PFSK-1 (cell line): Measurements from ENCODE around the gene SCN1B.

Experiments used
- FOXP2 ChIP-seq: optimal IDR thresholded peaks from 2 replicates; pipeline ENCODE3; 2011; ENCODE audit warnings: borderline replicate concordance, control low read depth, inconsistent platforms; ENCODE audit not compliant: insufficient read depth; ENCODE audit errors: extremely low read length, extremely low read depth
- POLR2AphosphoS5 ChIP-seq: IDR thresholded peaks from 2 replicates; pipeline ENCODE4 v1.6.1; 2012; ENCODE audit warnings: low read depth, mild to moderate bottlenecking, control low read depth, low read length, moderate library complexity
- SIN3A ChIP-seq: IDR thresholded peaks from 2 replicates; pipeline ENCODE4 v1.6.1; 2012; ENCODE audit warnings: mild to moderate bottlenecking, low read length, moderate library complexity, borderline replicate concordance; ENCODE audit not compliant: insufficient read depth
- TAF1 ChIP-seq: IDR thresholded peaks from 2 replicates; pipeline ENCODE4 v1.6.1; 2012; ENCODE audit warnings: low read length, control low read depth, borderline replicate concordance; ENCODE audit not compliant: insufficient read depth
- TF ChIP-seq, protein P1 (sequence below), 2 experiments: IDR thresholded peaks; 2 replicates each; pipeline versions ENCODE4 v1.6.1 to v1.8.0; 2011 to 2012; ENCODE audit warnings: low read depth in 2 of 2, low read length in 2 of 2, control low read depth in 1 of 2, inconsistent platforms in 1 of 2, mild to moderate bottlenecking in 1 of 2, moderate library complexity in 1 of 2; ENCODE audit not compliant: insufficient read depth in 1 of 2

SCN1B gene

DNA sequence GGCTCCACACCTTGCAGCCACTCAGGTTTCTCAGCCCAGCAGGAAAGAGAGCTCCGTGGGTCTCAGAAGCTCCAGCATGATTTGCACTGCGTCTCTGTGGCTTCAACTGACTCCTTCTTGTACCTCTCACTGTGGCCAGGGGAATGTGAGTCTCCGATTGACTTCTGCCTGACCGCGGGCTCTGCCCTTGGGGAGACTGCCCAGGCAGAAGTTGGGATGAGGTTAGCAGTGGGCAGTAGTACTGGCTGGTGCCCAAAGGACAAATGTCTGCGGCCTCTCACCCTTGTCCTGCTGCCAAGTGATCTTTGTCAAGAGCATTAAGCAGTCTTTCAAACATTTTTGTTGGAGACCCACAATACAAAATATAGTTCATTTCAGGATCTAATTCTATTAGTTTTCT, 50.9 kb downstream of the SCN1B start:
- TF ChIP-seq SIN3A = no peak

DNA sequence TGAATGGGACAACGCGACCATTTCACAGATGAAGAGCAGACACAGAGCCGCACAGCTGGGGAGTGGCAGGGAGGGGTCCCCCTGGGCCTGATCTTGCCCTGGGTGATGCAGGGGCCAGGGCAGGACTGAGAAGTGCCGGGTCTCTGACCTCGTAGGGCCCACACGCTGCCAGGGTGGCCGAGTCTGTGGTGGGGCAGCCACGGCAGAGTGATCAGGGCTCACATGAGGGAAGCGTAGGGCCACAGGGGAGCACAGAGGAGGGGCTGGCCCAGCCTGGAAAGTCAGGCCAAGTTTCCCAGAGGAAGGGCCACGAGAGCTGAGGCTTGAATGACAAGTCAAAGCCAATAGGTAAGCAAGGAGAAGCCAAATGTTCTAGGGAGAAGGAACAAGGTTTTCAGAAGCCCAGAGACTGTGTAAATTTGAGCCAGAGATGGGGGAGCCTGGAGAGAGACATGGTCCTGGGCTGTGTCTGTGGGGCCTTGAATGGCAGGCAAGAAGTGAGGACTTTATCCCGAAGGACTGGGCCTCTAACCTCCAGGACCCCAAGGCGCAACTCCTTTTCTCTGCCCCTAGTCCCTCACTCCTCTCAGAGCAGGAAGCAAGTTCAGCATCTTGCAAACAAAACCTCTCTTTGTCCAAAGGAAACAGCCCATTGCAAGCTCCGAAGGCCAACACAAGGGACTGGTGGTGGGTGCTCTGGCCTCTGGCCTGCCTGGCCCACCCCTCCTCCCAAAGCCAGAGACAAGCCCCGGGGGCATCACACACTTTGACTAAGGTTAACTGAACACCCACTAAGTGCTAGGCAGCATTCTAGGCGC, 53.6 kb downstream of the SCN1B start:
- no peak for TF ChIP-seq POLR2AphosphoS5
- TF ChIP-seq, protein P1, sequence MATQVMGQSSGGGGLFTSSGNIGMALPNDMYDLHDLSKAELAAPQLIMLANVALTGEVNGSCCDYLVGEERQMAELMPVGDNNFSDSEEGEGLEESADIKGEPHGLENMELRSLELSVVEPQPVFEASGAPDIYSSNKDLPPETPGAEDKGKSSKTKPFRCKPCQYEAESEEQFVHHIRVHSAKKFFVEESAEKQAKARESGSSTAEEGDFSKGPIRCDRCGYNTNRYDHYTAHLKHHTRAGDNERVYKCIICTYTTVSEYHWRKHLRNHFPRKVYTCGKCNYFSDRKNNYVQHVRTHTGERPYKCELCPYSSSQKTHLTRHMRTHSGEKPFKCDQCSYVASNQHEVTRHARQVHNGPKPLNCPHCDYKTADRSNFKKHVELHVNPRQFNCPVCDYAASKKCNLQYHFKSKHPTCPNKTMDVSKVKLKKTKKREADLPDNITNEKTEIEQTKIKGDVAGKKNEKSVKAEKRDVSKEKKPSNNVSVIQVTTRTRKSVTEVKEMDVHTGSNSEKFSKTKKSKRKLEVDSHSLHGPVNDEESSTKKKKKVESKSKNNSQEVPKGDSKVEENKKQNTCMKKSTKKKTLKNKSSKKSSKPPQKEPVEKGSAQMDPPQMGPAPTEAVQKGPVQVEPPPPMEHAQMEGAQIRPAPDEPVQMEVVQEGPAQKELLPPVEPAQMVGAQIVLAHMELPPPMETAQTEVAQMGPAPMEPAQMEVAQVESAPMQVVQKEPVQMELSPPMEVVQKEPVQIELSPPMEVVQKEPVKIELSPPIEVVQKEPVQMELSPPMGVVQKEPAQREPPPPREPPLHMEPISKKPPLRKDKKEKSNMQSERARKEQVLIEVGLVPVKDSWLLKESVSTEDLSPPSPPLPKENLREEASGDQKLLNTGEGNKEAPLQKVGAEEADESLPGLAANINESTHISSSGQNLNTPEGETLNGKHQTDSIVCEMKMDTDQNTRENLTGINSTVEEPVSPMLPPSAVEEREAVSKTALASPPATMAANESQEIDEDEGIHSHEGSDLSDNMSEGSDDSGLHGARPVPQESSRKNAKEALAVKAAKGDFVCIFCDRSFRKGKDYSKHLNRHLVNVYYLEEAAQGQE (IDR thresholded peaks at IDR 0.05; ENCODE audit: insufficient read depth in 1 of 2, low read depth in 2 of 2, low read length in 2 of 2) = no peak
- TF ChIP-seq SIN3A = no peak
- TF ChIP-seq TAF1 = no peak
- TF ChIP-seq FOXP2 = no peak

DNA sequence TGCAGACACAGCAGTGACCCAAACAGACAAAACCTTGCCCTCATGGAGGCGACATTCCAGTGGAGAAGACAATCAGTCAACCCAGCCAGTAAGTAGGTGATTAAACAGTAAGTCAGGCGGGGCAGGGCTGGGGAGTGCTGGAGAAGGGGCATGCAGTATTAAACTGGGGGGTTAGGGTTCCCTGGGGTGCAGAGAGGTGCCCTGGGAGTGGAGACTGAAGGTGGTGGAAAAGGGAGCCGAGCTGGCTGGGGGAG, 54.2 kb downstream of the SCN1B start:
- no peak for TF ChIP-seq POLR2AphosphoS5
- TF ChIP-seq, protein P1 (IDR thresholded peaks at IDR 0.05; ENCODE audit: insufficient read depth in 1 of 2, low read depth in 2 of 2, low read length in 2 of 2) = no peak
- TF ChIP-seq TAF1 = no peak
- TF ChIP-seq SIN3A = no peak
- no peak for TF ChIP-seq FOXP2

DNA sequence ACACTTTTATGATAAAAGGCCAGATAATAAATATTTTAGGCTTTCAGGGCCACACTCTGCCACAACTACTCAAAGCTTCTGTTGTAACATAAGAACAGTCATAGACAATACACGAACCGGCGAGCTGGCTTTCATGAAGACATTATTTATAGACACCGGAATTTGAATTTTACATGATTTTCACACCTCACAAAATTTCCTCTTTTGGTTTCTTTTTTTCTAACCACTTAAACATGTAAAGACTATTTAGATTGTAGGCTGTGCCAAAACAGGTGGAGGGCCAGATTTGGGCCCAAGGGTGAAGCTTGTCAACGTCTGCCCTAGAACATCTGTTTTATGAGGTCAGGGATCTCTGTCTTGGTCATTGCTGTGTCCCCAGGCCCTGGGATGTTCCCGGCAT, 55.7 kb downstream of the SCN1B start:
- TF ChIP-seq TAF1 (no peak), POLR2AphosphoS5 (no peak), SIN3A (no peak), FOXP2 (no peak)
- TF ChIP-seq, protein P1 (IDR thresholded peaks at IDR 0.05; ENCODE audit: insufficient read depth in 1 of 2, low read depth in 2 of 2, low read length in 2 of 2) = no peak

DNA sequence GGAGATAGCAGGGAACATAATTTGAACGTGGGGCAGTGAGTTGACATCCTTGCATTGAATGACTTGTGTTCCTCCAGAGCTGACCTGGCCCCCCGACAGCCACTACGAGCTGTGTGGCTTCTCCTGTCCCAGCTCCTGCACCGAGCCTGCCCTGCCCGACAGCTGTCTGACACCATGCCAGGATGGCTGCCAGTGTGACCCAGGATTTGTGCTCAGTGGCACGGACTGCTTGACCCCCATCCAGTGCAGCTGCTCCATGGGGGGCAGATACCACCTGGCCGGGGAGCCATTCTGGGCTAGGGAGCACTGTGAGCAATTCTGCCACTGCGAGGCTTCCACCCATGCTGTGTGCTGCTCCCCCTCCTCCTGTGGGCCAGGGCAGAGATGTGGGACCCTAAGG, 56.2 kb downstream of the SCN1B start:
- TF ChIP-seq FOXP2 (no peak), SIN3A (no peak), POLR2AphosphoS5 (no peak), TAF1 (no peak)
- TF ChIP-seq, protein P1 (IDR thresholded peaks at IDR 0.05; ENCODE audit: insufficient read depth in 1 of 2, low read depth in 2 of 2, low read length in 2 of 2) = no peak
